AG08396 (cell line): ENCODE measurements around the gene RILPL2.
"Not testable (repeated sequence)": the region's sequence is repeated elsewhere in the genome, so short reads cannot be mapped to it uniquely, and the experiment has no call there.

Experiments used
- DNase-seq: peaks from one replicate; pipeline ENCODE4 v3.0.0; 2012; ENCODE audit warnings: low spot score, mixed read lengths

Gene RILPL2

GRCh38 chr12:123436017-123436964 is at the start of gene RILPL2:
TSS of gene RILPL2 (minus strand) at chr12:123436684. CDS start at chr12:123436420, 264 bp downstream.
- DNase-seq = peak; percentile 93

- DNase-seq = no peak
These were observed 49.3 kb upstream of the RILPL2 start for GRCh38 chr12:123485756-123486155.

- no peak for DNase-seq
These were observed 47.2 kb upstream of the RILPL2 start for GRCh38 chr12:123483602-123484248.

- no peak for DNase-seq
These were observed 46.4 kb upstream of the RILPL2 start for GRCh38 chr12:123482876-123483275.

GRCh38 chr12:123481251-123481650 is 44.8 kb upstream of the RILPL2 start:
- not testable (repeated sequence) for DNase-seq

GRCh38 chr12:123479442-123480180 is 43.1 kb upstream of the RILPL2 start:
- DNase-seq = no peak

GRCh38 chr12:123478762-123479161 is 42.3 kb upstream of the RILPL2 start:
- peak; percentile 50 for DNase-seq

GRCh38 chr12:123478069-123478468 is 41.6 kb upstream of the RILPL2 start:
- no peak for DNase-seq

GRCh38 chr12:123475246-123475703 is 38.8 kb upstream of the RILPL2 start:
- no peak for DNase-seq

- DNase-seq = no peak
These were observed 38.2 kb upstream of the RILPL2 start for GRCh38 chr12:123474485-123475245.

- DNase-seq = no peak
These were observed 36.0 kb upstream of the RILPL2 start for GRCh38 chr12:123472438-123472849.

GRCh38 chr12:123471374-123472068 is 35.0 kb upstream of the RILPL2 start:
- DNase-seq = peak; percentile 78

- DNase-seq = no peak
These were observed 33.5 kb upstream of the RILPL2 start for GRCh38 chr12:123469978-123470377.

- DNase-seq = no peak
These were observed 32.3 kb upstream of the RILPL2 start for GRCh38 chr12:123468786-123469185.

- DNase-seq = no peak
These were observed 28.6 kb upstream of the RILPL2 start for GRCh38 chr12:123465084-123465483.

GRCh38 chr12:123463174-123463573 is 26.7 kb upstream of the RILPL2 start:
- not testable (repeated sequence) for DNase-seq

- peak; percentile 81 for DNase-seq
These were observed 21.7 kb upstream of the RILPL2 start, which contains the start of gene SNRNP35 for GRCh38 chr12:123457980-123458779. TSS of gene SNRNP35 (plus strand) at chr12:123458139. CDS start at chr12:123465541, 7,402 bp downstream.

- no peak for DNase-seq
These were observed 16.7 kb upstream of the RILPL2 start for GRCh38 chr12:123453165-123453564.

- not testable (repeated sequence) for DNase-seq
These were observed 15.7 kb upstream of the RILPL2 start for GRCh38 chr12:123452276-123452550.

- DNase-seq = no peak
These were observed 14.2 kb upstream of the RILPL2 start for GRCh38 chr12:123450636-123451035.
